Left ventricle myocardium inferior (tissue), 1 donor: Measurements from ENCODE around the gene CASKIN1. TPM values are rescaled to one million over a fixed set of nuclear protein-coding genes. Genes with fewer than 3 reads are reported as not detected.

Experiments used
- DNase-seq: peaks from one replicate; pipeline ENCODE4 v3.0.0-alpha.2; 2020
- H3K27ac ChIP-seq: fragments of 200-600 bp; replicated peaks from 2 replicates; pipeline ENCODE4 v1.8.0; 2021
- H3K27me3 ChIP-seq: fragments of 200-600 bp; 2 replicates; pipeline ENCODE4 v1.8.0; 2021; ENCODE audit warnings: low read depth
- H3K36me3 ChIP-seq: fragments of 200-600 bp; 2 replicates; pipeline ENCODE4 v1.8.0; 2021
- H3K4me1 ChIP-seq: fragments of 200-600 bp; 2 replicates; pipeline ENCODE4 v1.8.0; 2021
- H3K4me3 ChIP-seq: fragments of 200-600 bp; 2 replicates; pipeline ENCODE4 v1.8.0; 2021; ENCODE audit warnings: mild to moderate bottlenecking, moderate library complexity
- H3K9me3 ChIP-seq: fragments of 200-600 bp; replicated peaks from 2 replicates; pipeline ENCODE4 v1.8.0; 2021
- CTCF ChIP-seq: fragments of 200-600 bp; IDR thresholded peaks from 2 replicates; pipeline ENCODE4 v1.8.0; 2021; ENCODE audit warnings: antibody characterized with exemption, mild to moderate bottlenecking, borderline replicate concordance
- intact Hi-C: fragments of 100-400 bp; cut with micrococcal nuclease; formaldehyde crosslinking; loops from one replicate; pipeline ENCODE4 v1.11.0; 2022
- total RNA-seq: library from RNA; stranded (reverse); fragmentation: NEBNext Ultra II Directional; extraction: Animal tissue kit (Norgen Biotek cat#: 25700); gene quantifications from one replicate; pipeline ENCODE4 v1.2.1, GENCODE V29; 2021
- donor health status: DM: no; HTN: yes; CAD: no; lungs with severe emphysema.

Gene CASKIN1
- total RNA-seq, 1 donor from 2014 or later, result 4.0 TPM

DNA sequence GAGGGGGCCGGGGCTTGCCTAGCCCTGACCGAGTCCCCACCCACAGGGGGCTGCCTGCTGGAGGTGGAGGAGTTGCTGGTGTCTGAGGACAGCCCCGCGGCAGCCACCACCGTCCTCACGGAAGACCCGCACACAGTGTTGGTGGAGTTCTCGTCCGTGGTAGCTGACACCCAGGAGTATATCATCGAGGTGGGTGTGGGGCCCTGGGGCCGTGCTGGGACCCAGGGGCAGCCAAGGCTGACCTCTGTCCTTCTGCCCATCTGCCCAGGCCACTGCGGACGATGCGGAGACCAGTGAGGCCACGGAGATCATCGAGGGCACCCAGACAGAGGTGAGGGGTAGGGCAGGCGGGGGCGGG lies 38.4 kb upstream of the CASKIN1 start:
- Histone ChIP-seq H3K27me3 (peaks cover 23% of the 10 kb centered on the region), H3K4me3 (no peak overlapping the region), H3K36me3 (peaks cover 65% of the 10 kb centered on the region), H3K4me1 (peaks cover 25% of the 10 kb centered on the region), H3K9me3 (no peaks in the 10 kb centered on the region), H3K27ac (no peak overlapping the region)
- no peak for TF ChIP-seq CTCF
- intact Hi-C loops, result no loop called here
- DNase-seq, result no peak

GRCh38 chr16:2233872-2234812 lies 37.7 kb upstream of the CASKIN1 start:
- no peak for DNase-seq
- Histone ChIP-seq H3K27me3 (peaks cover 23% of the 10 kb centered on the region), H3K36me3 (peaks cover 65% of the 10 kb centered on the region), H3K4me1 (peaks cover 25% of the 10 kb centered on the region), H3K27ac (no peak overlapping the region), H3K4me3 (no peak overlapping the region), H3K9me3 (no peaks in the 10 kb centered on the region)
- TF ChIP-seq CTCF, result no peak
- intact Hi-C loops, result no loop called here

DNA sequence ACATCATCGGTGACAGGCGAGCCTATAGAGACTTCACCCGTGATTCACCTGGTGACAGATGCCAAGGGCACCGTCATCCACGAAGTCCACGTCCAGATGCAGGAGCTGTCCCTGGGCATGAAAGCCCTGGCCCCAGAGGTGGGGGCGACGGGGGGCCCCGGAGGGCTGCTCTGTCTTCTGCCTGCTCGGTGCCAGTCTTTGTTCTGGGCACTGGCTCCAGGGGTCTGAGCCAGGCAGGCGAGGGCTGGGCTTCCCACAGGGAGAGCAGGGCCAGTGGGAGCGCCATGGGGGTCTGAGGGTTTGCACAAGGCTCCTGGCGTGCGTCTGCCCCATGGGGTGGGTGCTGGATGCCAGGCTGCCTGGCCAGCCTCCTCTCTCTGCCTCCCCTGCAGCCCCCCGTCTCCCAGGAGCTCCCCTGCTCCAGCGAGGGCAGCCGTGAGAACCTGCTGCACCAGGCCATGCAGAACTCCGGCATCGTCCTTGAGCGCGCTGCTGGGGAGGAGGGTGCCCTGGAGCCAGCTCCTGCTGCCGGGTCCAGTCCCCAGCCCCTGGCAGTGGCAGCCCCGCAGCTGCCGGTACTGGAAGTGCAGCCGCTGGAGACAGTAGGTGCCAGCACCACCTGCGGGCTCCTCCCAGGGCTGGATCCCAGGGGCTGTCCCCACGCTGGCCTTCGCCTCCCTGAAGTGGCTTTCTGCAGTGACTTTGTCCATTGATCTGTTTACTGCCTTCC lies 36.8 kb upstream of the CASKIN1 start:
- intact Hi-C loops, result no loop called here
- peaks cover 23% of the 10 kb centered on the region for H3K27me3 ChIP-seq
- no peak for TF ChIP-seq CTCF
- no peak overlapping the region for H3K27ac ChIP-seq
- H3K4me1 ChIP-seq, result peaks cover 26% of the 10 kb centered on the region
- no peaks in the 10 kb centered on the region for H3K9me3 ChIP-seq
- H3K36me3 ChIP-seq, result peaks cover 73% of the 10 kb centered on the region
- H3K4me3 ChIP-seq, result no peak overlapping the region
- no peak for DNase-seq

GRCh38 chr16:2232094-2232990 lies 35.9 kb upstream of the CASKIN1 start:
- intact Hi-C loops, result no loop called here
- TF ChIP-seq CTCF, result no peak
- peaks cover 18% of the 10 kb centered on the region for H3K27me3 ChIP-seq
- H3K9me3 ChIP-seq, result no peaks in the 10 kb centered on the region
- no peak for DNase-seq
- H3K27ac ChIP-seq, result no peak overlapping the region
- H3K4me1 ChIP-seq, result peaks cover 17% of the 10 kb centered on the region
- no peak overlapping the region for H3K4me3 ChIP-seq
- H3K36me3 ChIP-seq, result peaks cover 78% of the 10 kb centered on the region
